K562 (cell line): ENCODE data around the gene UBE2O. TPM values are rescaled to one million over a fixed set of nuclear protein-coding genes. Genes with fewer than 3 reads are reported as not detected.

ENCODE experiments used
- ATAC-seq: fragments of 200-7000 bp; cut with Tn5 transposase; 3 replicates; pipeline ENCODE4 v1.9.1; 2020; ENCODE audit warnings: moderate library complexity
- BruUV-seq: library from RNA; stranded (reverse); fragments of 400-500 nt; replicated peaks from 2 replicates; lab custom pipeline; 2021; lab: Mats Ljungman, UMichigan
- CTCF ChIA-PET: fragments of 300-600 bp; formaldehyde crosslinking; extraction: SDS; loops from one replicate; lab custom pipeline; 2021; ENCODE audit warnings: low intra/inter-chr PET ratio; lab: Yijun Ruan, JAX
- POLR2A ChIA-PET: fragments of 300-600, 350-650 bp; sonication (Branson Sonifier 250); formaldehyde crosslinking; extraction: SDS; loops from one replicate; lab custom pipeline; 2021; ENCODE audit warnings: antibody characterized with exemption, inconsistent platforms; lab: Yijun Ruan, JAX
- DNase-seq, 4 experiments: peaks; one replicate each; pipeline versions ENCODE4 v3.0.0 to v3.0.0-alpha.2; 2011 to 2018; ENCODE audit warnings: low spot score in 3 of 4, mixed read lengths in 3 of 4; ENCODE audit errors: extremely low read depth in 1 of 4
- FAIRE-seq: peaks from 2 replicates; lab custom pipeline; 2011; peaks lifted over from hg19 to GRCh38; lab: Jason Lieb, UNC
- H2AFZ ChIP-seq: 2 replicates; pipeline ENCODE4 v1.6.0; 2011; ENCODE audit warnings: low read depth, low read length, control low read depth, inconsistent platforms
- H3K27ac ChIP-seq: fragments of 200-600 bp; 3 replicates; pipeline ENCODE4 v1.8.0; 2011; ENCODE audit warnings: low read depth, mild to moderate bottlenecking, control low read depth, inconsistent platforms, low read length, moderate library complexity, mixed read lengths; ENCODE audit errors: extremely low read depth
- H3K27me3 ChIP-seq, 2 experiments: fragments of 300-600 bp in 1 of 2; 2 replicates in 1 of 2; 3 replicates in 1 of 2; pipeline versions ENCODE4 v1.6.0 to v1.8.0; 2011; ENCODE audit warnings: inconsistent platforms in 2 of 2, low read length in 2 of 2, mild to moderate bottlenecking in 1 of 2, mixed read lengths in 1 of 2, moderate library complexity in 1 of 2; ENCODE audit not compliant: control insufficient read depth in 2 of 2, insufficient read depth in 2 of 2
- H3K36me3 ChIP-seq: fragments of 300-600 bp; 3 replicates; pipeline ENCODE4 v1.8.0; 2011; ENCODE audit warnings: mild to moderate bottlenecking, low read length, inconsistent platforms; ENCODE audit not compliant: control insufficient read depth, insufficient read depth
- H3K4me1 ChIP-seq, 2 experiments: fragments of 200-600 bp in 1 of 2; replicated peaks in 1 of 2; 2 replicates in 1 of 2; 3 replicates in 1 of 2; pipeline versions ENCODE4 v1.5.1 to v1.8.0; 2011; ENCODE audit warnings: inconsistent platforms in 2 of 2, low read length in 2 of 2, mild to moderate bottlenecking in 1 of 2, mixed read lengths in 1 of 2, moderate library complexity in 1 of 2; ENCODE audit not compliant: control insufficient read depth in 2 of 2, insufficient read depth in 2 of 2
- H3K4me2 ChIP-seq: 2 replicates; pipeline ENCODE4 v1.6.1; 2011; ENCODE audit warnings: low read length, control low read depth, inconsistent platforms, mixed read lengths; ENCODE audit not compliant: insufficient read depth
- H3K4me3 ChIP-seq: fragments of 200-600 bp; sonication (generic), shearing (Covaris generic); 2 replicates; pipeline ENCODE4 v1.5.1; 2016; ENCODE audit warnings: control low read depth, inconsistent platforms
- H3K79me2 ChIP-seq: fragments of 200-600 bp; 3 replicates; pipeline ENCODE4 v1.8.0; 2011; ENCODE audit warnings: low read length, inconsistent platforms; ENCODE audit not compliant: control insufficient read depth, insufficient read depth
- H3K9ac ChIP-seq, 2 experiments: 2 replicates each; pipeline versions ENCODE4 v1.6.0 to v1.6.1; 2011; ENCODE audit warnings: low read depth in 2 of 2, low read length in 2 of 2, control low read depth in 1 of 2, inconsistent platforms in 1 of 2, mild to moderate bottlenecking in 1 of 2, mixed read lengths in 1 of 2; ENCODE audit not compliant: insufficient read depth in 1 of 2
- H3K9me1 ChIP-seq: one replicate; pipeline ENCODE4 v1.6.0; 2011; ENCODE audit warnings: inconsistent platforms, mild to moderate bottlenecking, low read length, moderate library complexity; ENCODE audit not compliant: control insufficient read depth, insufficient read depth
- H3K9me3 ChIP-seq: replicated peaks from 2 replicates; pipeline ENCODE4 v1.5.1; 2011; ENCODE audit warnings: low read depth, low read length, inconsistent platforms; ENCODE audit not compliant: control insufficient read depth, insufficient read depth
- H4K20me1 ChIP-seq: replicated peaks from 2 replicates; pipeline ENCODE4 v1.6.1; 2011; ENCODE audit warnings: low read length, inconsistent platforms, mixed read lengths; ENCODE audit not compliant: control insufficient read depth, insufficient read depth
- EHMT2 ChIP-seq: fragments of 450-650 bp; IDR thresholded peaks from 2 replicates; pipeline ENCODE4 v1.6.1; 2018; ENCODE audit warnings: antibody characterized with exemption
- GATAD2A ChIP-seq: fragments of 450-650 bp; IDR thresholded peaks from 2 replicates; pipeline ENCODE4 v1.6.1; 2017
- HMGN3 ChIP-seq: IDR thresholded peaks from 2 replicates; pipeline ENCODE4 v1.6.1; 2011; ENCODE audit warnings: borderline replicate concordance, low read depth, mild to moderate bottlenecking, mixed read lengths, low read length; ENCODE audit not compliant: insufficient read length; ENCODE audit errors: extremely low read depth
- PHB ChIP-seq: fragments of 250-450 bp; sonication (Bioruptor Pico); IDR thresholded peaks from 2 replicates; pipeline ENCODE4 v1.5.0; 2021
- WGBS: fragments of 100-300 bp; shearing (Covaris generic); methylation state at CpG from one replicate; pipeline ENCODE4 v1.1.6; 2016; ENCODE audit warnings: low coverage, mixed read lengths; ENCODE audit not compliant: insufficient coverage; ENCODE audit errors: missing lambda C conversion rate; 5-methylcytosine and 5-hydroxymethylcytosine counted together
- in situ Hi-C: fragments of 300-500 bp; cut with MboI; formaldehyde crosslinking; loops from 4 replicates; pipeline ENCODE4 v1.15.0; 2018; ENCODE audit warnings: inconsistent platforms, mixed read lengths
- intact Hi-C: fragments of 100-400 bp; cut with micrococcal nuclease; formaldehyde crosslinking; loops from 2 replicates; pipeline ENCODE4 v1.14.2; 2022
- polyA plus RNA-seq, 8 experiments: library from polyadenylated mRNA; depleted of rRNA in 4 of 8; stranded (reverse) in 5 of 8; unstranded in 3 of 8; fragments of >200 nt; fragmentation: Nextera tagmentation in 2 of 8; fragmentation: Illumina TruSeq in 1 of 8; extraction: Ambion mirVana in 2 of 8; extraction: Trizol in 1 of 8; gene quantifications; 2 replicates each; pipeline versions ENCODE4 v1.2.1 to v1.2.3, GENCODE V29; 2011 to 2014; ENCODE audit warnings: inconsistent platforms in 1 of 8, missing spikeins in 1 of 8
- total RNA-seq, 7 experiments: library from RNA; depleted of rRNA in 6 of 7; stranded (reverse); fragments of >200 nt in 6 of 7; fragmentation: Illumina TruSeq in 2 of 7; extraction: Trizol in 2 of 7; gene quantifications; 2 replicates each; pipeline versions ENCODE4 v1.2.1 to v1.2.3, GENCODE V29; 2011 to 2021; ENCODE audit warnings: low replicate concordance in 1 of 7
- TF ChIP-seq, protein P1 (sequence below), 3 experiments: fragments of 200-800 bp in 1 of 3; fragments of 250-450 bp in 1 of 3; fragments of 450-650 bp in 1 of 3; sonication (Bioruptor Pico) in 1 of 3; sonication (Bioruptor generic) in 1 of 3; formaldehyde crosslinking in 1 of 3; IDR thresholded peaks; 2 replicates each; pipeline versions ENCODE4 v1.6.1 to v1.8.0; 2016 to 2022; ENCODE audit warnings: mild to moderate bottlenecking in 2 of 3, missing genetic modification characterization in 2 of 3, missing compliant biosample characterization in 1 of 3, moderate library complexity in 1 of 3

Gene UBE2O
- total and polyA plus RNA-seq, 9 of the 15 experiments (the other 6 are each of a cell fraction or from before 2014, with no cell fraction given): 1.6 to 39.7 (median 13.3) TPM

DNA sequence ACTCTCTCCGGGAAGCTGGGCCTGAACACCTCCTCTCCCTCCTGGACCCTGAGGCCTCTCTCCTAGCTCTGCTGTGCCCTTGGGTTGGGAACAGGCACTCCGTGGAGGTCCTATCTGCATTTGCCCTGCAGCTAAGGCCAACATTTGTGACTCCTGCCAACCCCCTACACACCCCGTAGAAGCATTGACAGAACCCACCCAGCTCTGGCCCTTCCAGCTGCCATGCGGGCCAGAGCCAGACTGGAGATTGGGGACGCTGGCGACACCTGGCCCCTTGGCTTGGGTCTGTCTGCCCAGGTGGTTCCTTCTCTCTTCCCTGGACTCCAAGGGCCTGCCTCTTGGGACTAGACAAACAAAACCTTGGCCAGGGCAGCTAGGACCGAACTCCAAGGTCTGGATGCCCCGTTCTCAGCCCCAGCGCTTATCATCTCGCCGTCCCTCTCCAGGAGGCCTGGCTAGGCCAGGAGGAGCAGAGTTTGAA lies 48.9 kb upstream of the UBE2O start:
- CTCF ChIA-PET: no interaction called here
- POLR2A ChIA-PET: interaction anchor here (1.5 kb wide), 1 partner anchor 9 kb away, joined by 7 read pairs; no protein-coding TSS in a partner anchor
- peak overlapping the region; percentile 38; the same call in 1 of the 3 replicates for H3K27ac ChIP-seq
- in situ Hi-C loops (no loop called here), intact Hi-C loops (no loop called here)
- H3K4me3 ChIP-seq: peak overlapping the region; percentile 71
- WGBS: 45% methylated on average over 11 of the region's 11 CpGs
- no peaks in the 10 kb centered on the region for H4K20me1 ChIP-seq
- no TSS peak for BruUV-seq
- no peaks in the 10 kb centered on the region for H3K36me3 ChIP-seq
- peak overlapping the region; percentile 82 for H3K4me2 ChIP-seq
- no peaks in the 10 kb centered on the region for H3K9me3 ChIP-seq
- H3K79me2 ChIP-seq: no peaks in the 10 kb centered on the region
- H3K27me3 ChIP-seq: no peaks in the 10 kb centered on the region
- peaks cover 4% of the 10 kb centered on the region for H3K9me1 ChIP-seq
- peaks cover 20 to 42% of the 10 kb centered on the region in 2 experiments; a peak in 4 of 5 replicates for H3K4me1 ChIP-seq
- TF ChIP-seq HMGN3: peak; percentile 1
- 0 out of 2 replicates have a peak, but pooled peaks have one; percentile 11 for TF ChIP-seq EHMT2
- TF ChIP-seq PHB: 0 out of 2 replicates have a peak, but pooled peaks have one; percentile 8
- TF ChIP-seq, protein P1, sequence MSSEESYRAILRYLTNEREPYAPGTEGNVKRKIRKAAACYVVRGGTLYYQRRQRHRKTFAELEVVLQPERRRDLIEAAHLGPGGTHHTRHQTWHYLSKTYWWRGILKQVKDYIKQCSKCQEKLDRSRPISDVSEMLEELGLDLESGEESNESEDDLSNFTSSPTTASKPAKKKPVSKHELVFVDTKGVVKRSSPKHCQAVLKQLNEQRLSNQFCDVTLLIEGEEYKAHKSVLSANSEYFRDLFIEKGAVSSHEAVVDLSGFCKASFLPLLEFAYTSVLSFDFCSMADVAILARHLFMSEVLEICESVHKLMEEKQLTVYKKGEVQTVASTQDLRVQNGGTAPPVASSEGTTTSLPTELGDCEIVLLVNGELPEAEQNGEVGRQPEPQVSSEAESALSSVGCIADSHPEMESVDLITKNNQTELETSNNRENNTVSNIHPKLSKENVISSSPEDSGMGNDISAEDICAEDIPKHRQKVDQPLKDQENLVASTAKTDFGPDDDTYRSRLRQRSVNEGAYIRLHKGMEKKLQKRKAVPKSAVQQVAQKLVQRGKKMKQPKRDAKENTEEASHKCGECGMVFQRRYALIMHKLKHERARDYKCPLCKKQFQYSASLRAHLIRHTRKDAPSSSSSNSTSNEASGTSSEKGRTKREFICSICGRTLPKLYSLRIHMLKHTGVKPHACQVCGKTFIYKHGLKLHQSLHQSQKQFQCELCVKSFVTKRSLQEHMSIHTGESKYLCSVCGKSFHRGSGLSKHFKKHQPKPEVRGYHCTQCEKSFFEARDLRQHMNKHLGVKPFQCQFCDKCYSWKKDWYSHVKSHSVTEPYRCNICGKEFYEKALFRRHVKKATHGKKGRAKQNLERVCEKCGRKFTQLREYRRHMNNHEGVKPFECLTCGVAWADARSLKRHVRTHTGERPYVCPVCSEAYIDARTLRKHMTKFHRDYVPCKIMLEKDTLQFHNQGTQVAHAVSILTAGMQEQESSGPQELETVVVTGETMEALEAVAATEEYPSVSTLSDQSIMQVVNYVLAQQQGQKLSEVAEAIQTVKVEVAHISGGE (CRISPR knock-in tag; IDR thresholded peaks at IDR 0.05): no peak
- TF ChIP-seq GATAD2A: no peak
- DNase-seq: peak in 2 of 4 experiments; percentile 23 to 45
- H2AFZ ChIP-seq: peak overlapping the region; percentile 95
- FAIRE-seq: peak; percentile 29
- no peak for ATAC-seq
- H3K9ac ChIP-seq: peak overlapping the region; percentile 45 to 77; a peak in 3 of 4 replicates
